SU-DHL-6 (cell line): Measurements from ENCODE around the gene KRT84.

Experiments used
- CTCF ChIP-seq: fragments of 200-600 bp; sonication (generic); IDR thresholded peaks from one replicate; pipeline ENCODE4 v1.5.1; 2017; ENCODE audit warnings: antibody characterized with exemption, mild to moderate bottlenecking, low read length, moderate library complexity; ENCODE audit not compliant: insufficient read depth, poor library complexity, severe bottlenecking
- EZH2phosphoT487 ChIP-seq: fragments of 200-600 bp; sonication (generic), shearing (Covaris generic); conservative IDR thresholded peaks from 2 replicates; pipeline ENCODE4 v1.6.1; 2018; ENCODE audit warnings: mild to moderate bottlenecking, antibody characterized with exemption, low read length, moderate library complexity, mixed read lengths

- TF ChIP-seq CTCF (no peak), EZH2phosphoT487 (no peak)
Measured at GRCh38 chr12:52364901-52365489, 20.5 kb downstream of the KRT84 start.
